PC-9 (cell line): ENCODE results near the gene ABCB1. TPM values are rescaled to one million over a fixed set of nuclear protein-coding genes. Genes with fewer than 3 reads are reported as not detected.

Experiments
- BruUV-seq: library from RNA; stranded (reverse); fragments of 400-500 nt; replicated peaks from 2 replicates; lab custom pipeline; 2021; lab: Mats Ljungman, UMichigan
- CTCF ChIA-PET: fragments of 300-600 bp; sonication (Branson Sonifier 250); formaldehyde crosslinking; loops from one replicate; lab custom pipeline; 2022; ENCODE audit warnings: antibody characterized with exemption; lab: Charles Lee
- POLR2A ChIA-PET: fragments of 300-600 bp; sonication (Branson Sonifier 250); formaldehyde crosslinking; loops from one replicate; lab custom pipeline; 2022; ENCODE audit warnings: antibody characterized with exemption; ENCODE audit not compliant: unreplicated experiment; lab: Charles Lee
- DNase-seq, 2 experiments: peaks; one replicate each; pipeline versions ENCODE4 v3.0.0 to v3.0.0-alpha.2; 2015 to 2022; ENCODE audit warnings: mixed read lengths in 1 of 2
- H2AFZ ChIP-seq: fragments of 200-600 bp; sonication (generic); 2 replicates; pipeline ENCODE4 v1.8.1; 2017; ENCODE audit warnings: antibody characterized with exemption
- H3F3A ChIP-seq: fragments of 200-600 bp; sonication (generic); 2 replicates; pipeline ENCODE4 v1.8.1; 2017; ENCODE audit warnings: antibody characterized with exemption, mild to moderate bottlenecking, low read depth; ENCODE audit not compliant: insufficient read depth
- H3K27ac ChIP-seq: fragments of 200-600 bp; sonication (generic); 2 replicates; pipeline ENCODE4 v1.6.1; 2016; ENCODE audit warnings: mixed run types
- H3K27me3 ChIP-seq: fragments of 200-600 bp; sonication (generic); 2 replicates; pipeline ENCODE4 v1.6.1; 2016; ENCODE audit warnings: low read depth, mixed run types; ENCODE audit not compliant: insufficient read depth
- H3K36me3 ChIP-seq: fragments of 200-600 bp; sonication (generic); 2 replicates; pipeline ENCODE4 v1.6.1; 2016; ENCODE audit warnings: low read depth, mixed run types
- H3K4me1 ChIP-seq: fragments of 200-600 bp; sonication (generic); replicated peaks from 2 replicates; pipeline ENCODE4 v1.6.1; 2016; ENCODE audit warnings: mixed run types; ENCODE audit not compliant: insufficient read depth
- H3K4me2 ChIP-seq: fragments of 200-600 bp; sonication (generic); 2 replicates; pipeline ENCODE4 v1.6.1; 2017; ENCODE audit warnings: mixed run types
- H3K4me3 ChIP-seq: fragments of 200-600 bp; sonication (generic); 2 replicates; pipeline ENCODE4 v1.6.1; 2016; ENCODE audit warnings: mixed run types
- H3K79me2 ChIP-seq: fragments of 200-600 bp; sonication (generic); 2 replicates; pipeline ENCODE4 v1.6.1; 2017; ENCODE audit warnings: low read depth, mixed run types
- H3K9me2 ChIP-seq: fragments of 200-600 bp; sonication (generic); 2 replicates; pipeline ENCODE4 v1.8.1; 2017; ENCODE audit warnings: mild to moderate bottlenecking; ENCODE audit not compliant: insufficient read depth
- H3K9me3 ChIP-seq: fragments of 200-600 bp; sonication (generic); 2 replicates; pipeline ENCODE4 v1.8.1; 2016; ENCODE audit warnings: low read depth; ENCODE audit not compliant: insufficient read depth
- H4K20me1 ChIP-seq: fragments of 200-600 bp; sonication (generic); 2 replicates; pipeline ENCODE4 v1.8.1; 2017; ENCODE audit not compliant: insufficient read depth
- CTCF ChIP-seq: fragments of 200-600 bp; sonication (generic); conservative IDR thresholded peaks from 2 replicates; pipeline ENCODE4 v1.6.1; 2017; ENCODE audit warnings: mixed run types, antibody characterized with exemption, mild to moderate bottlenecking, moderate library complexity
- EZH2 ChIP-seq: fragments of 200-600 bp; sonication (generic); IDR thresholded peaks from 2 replicates; pipeline ENCODE4 v1.8.0; 2017; ENCODE audit warnings: antibody characterized with exemption, low read depth
- intact Hi-C: fragments of 100-400 bp; cut with micrococcal nuclease; formaldehyde crosslinking; loops from one replicate; pipeline ENCODE4 v1.10.0; 2022; ENCODE audit not compliant: unreplicated experiment
- total RNA-seq: library from RNA; stranded (reverse); gene quantifications from 2 replicates; pipeline ENCODE4 v1.2.3, GENCODE V29; 2021

Gene ABCB1
- total RNA-seq, 1 experiment from 2014 or later = not detected

GRCh38 chr7:87528730-87529129 lies 72.0 kb downstream of the ABCB1 start:
- Histone ChIP-seq H3K79me2 (no peaks in the 10 kb centered on the region), H3K4me3 (no peak overlapping the region), H4K20me1 (no peaks in the 10 kb centered on the region), H3K4me2 (no peak overlapping the region), H2AFZ (no peak overlapping the region), H3K27ac (no peak overlapping the region), H3K36me3 (no peaks in the 10 kb centered on the region), H3F3A (no peaks in the 10 kb centered on the region), H3K27me3 (no peaks in the 10 kb centered on the region), H3K9me2 (no peaks in the 10 kb centered on the region), H3K4me1 (no peaks in the 10 kb centered on the region), H3K9me3 (no peaks in the 10 kb centered on the region)
- CTCF ChIA-PET = no interaction called here
- BruUV-seq = no TSS peak
- no peak for DNase-seq
- intact Hi-C loops = no loop called here
- POLR2A ChIA-PET = no interaction called here
- TF ChIP-seq EZH2 = no peak
- TF ChIP-seq CTCF = no peak

GRCh38 chr7:87518735-87519134 lies 81.9 kb downstream of the ABCB1 start:
- H3K9me2 ChIP-seq = no peaks in the 10 kb centered on the region
- no peak for DNase-seq
- POLR2A ChIA-PET = no interaction called here
- TF ChIP-seq CTCF (no peak), EZH2 (no peak)
- H3K27me3 ChIP-seq = no peaks in the 10 kb centered on the region
- H3K79me2 ChIP-seq = no peaks in the 10 kb centered on the region
- no peak overlapping the region for H3K4me2 ChIP-seq
- no peaks in the 10 kb centered on the region for H4K20me1 ChIP-seq
- H3K9me3 ChIP-seq = no peaks in the 10 kb centered on the region
- H2AFZ ChIP-seq = no peak overlapping the region
- no peaks in the 10 kb centered on the region for H3K4me1 ChIP-seq
- no TSS peak for BruUV-seq
- no peak overlapping the region for H3K27ac ChIP-seq
- no peaks in the 10 kb centered on the region for H3K36me3 ChIP-seq
- H3F3A ChIP-seq = no peaks in the 10 kb centered on the region
- CTCF ChIA-PET = no interaction called here
- no peak overlapping the region for H3K4me3 ChIP-seq
- intact Hi-C loops = no loop called here

GRCh38 chr7:87517891-87518290 lies 82.8 kb downstream of the ABCB1 start:
- no peak for TF ChIP-seq CTCF
- TF ChIP-seq EZH2 = no peak
- H3K4me2 ChIP-seq = no peak overlapping the region
- H3K27me3 ChIP-seq = no peaks in the 10 kb centered on the region
- BruUV-seq = no TSS peak
- H3K9me2 ChIP-seq = no peaks in the 10 kb centered on the region
- H3K4me1 ChIP-seq = no peaks in the 10 kb centered on the region
- intact Hi-C loops = no loop called here
- DNase-seq = no peak
- no peaks in the 10 kb centered on the region for H3K79me2 ChIP-seq
- no peaks in the 10 kb centered on the region for H4K20me1 ChIP-seq
- H2AFZ ChIP-seq = no peak overlapping the region
- H3K9me3 ChIP-seq = no peaks in the 10 kb centered on the region
- no peak overlapping the region for H3K4me3 ChIP-seq
- H3K36me3 ChIP-seq = no peaks in the 10 kb centered on the region
- POLR2A ChIA-PET = no interaction called here
- no peak overlapping the region for H3K27ac ChIP-seq
- H3F3A ChIP-seq = no peaks in the 10 kb centered on the region
- CTCF ChIA-PET = no interaction called here
